GM23338 (cell line): ENCODE results near the gene RAI14. TPM values are rescaled to one million over a fixed set of nuclear protein-coding genes. Genes with fewer than 3 reads are reported as not detected.

Experiments used
- ATAC-seq: fragments of 200-7000 bp; cut with Tn5 transposase; 3 replicates; pipeline ENCODE4 v1.9.1; 2020
- DNase-seq: peaks from one replicate; pipeline ENCODE4 v3.0.0-alpha.2; 2015; ENCODE audit warnings: low spot score
- H2AFZ ChIP-seq: fragments of 200-600 bp; sonication (generic); 2 replicates; pipeline ENCODE4 v1.8.0; 2016; ENCODE audit warnings: antibody characterized with exemption, mild to moderate bottlenecking, moderate library complexity
- H3F3A ChIP-seq: fragments of 200-600 bp; sonication (generic); replicated peaks from 2 replicates; pipeline ENCODE4 v1.8.0; 2017; ENCODE audit warnings: antibody characterized with exemption, mixed run types, low read depth
- H3K27ac ChIP-seq: fragments of 200-600 bp; sonication (generic); 2 replicates; pipeline ENCODE4 v1.6.1; 2016; ENCODE audit warnings: low read depth
- H3K27me3 ChIP-seq: fragments of 200-600 bp; sonication (generic); 2 replicates; pipeline ENCODE4 v1.8.0; 2016; ENCODE audit warnings: mild to moderate bottlenecking, mixed run types, moderate library complexity; ENCODE audit not compliant: insufficient read depth
- H3K36me3 ChIP-seq: fragments of 200-600 bp; sonication (generic); 2 replicates; pipeline ENCODE4 v1.8.0; 2016; ENCODE audit warnings: mild to moderate bottlenecking; ENCODE audit not compliant: insufficient read depth
- H3K4me1 ChIP-seq: fragments of 200-600 bp; sonication (generic); 2 replicates; pipeline ENCODE4 v1.8.0; 2016; ENCODE audit warnings: mild to moderate bottlenecking, moderate library complexity; ENCODE audit not compliant: insufficient read depth
- H3K4me2 ChIP-seq: fragments of 200-600 bp; sonication (generic); 2 replicates; pipeline ENCODE4 v1.7.1; 2017; ENCODE audit warnings: mixed run types
- H3K4me3 ChIP-seq: fragments of 200-600 bp; sonication (generic); 2 replicates; pipeline ENCODE4 v1.6.1; 2016; ENCODE audit warnings: mixed run types
- H3K79me2 ChIP-seq: fragments of 200-600 bp; sonication (generic); replicated peaks from 2 replicates; pipeline ENCODE4 v1.8.0; 2017; ENCODE audit warnings: mild to moderate bottlenecking; ENCODE audit not compliant: insufficient read depth
- H3K9me2 ChIP-seq: fragments of 200-600 bp; sonication (generic); 2 replicates; pipeline ENCODE4 v1.8.0; 2017; ENCODE audit not compliant: insufficient read depth
- H4K20me1 ChIP-seq: fragments of 200-600 bp; sonication (generic); replicated peaks from 2 replicates; pipeline ENCODE4 v1.8.0; 2017; ENCODE audit warnings: mild to moderate bottlenecking; ENCODE audit not compliant: insufficient read depth
- H3K27ac Mint-ChIP-seq: 2 replicates; pipeline ENCODE4 v1.8.0; 2020; ENCODE audit warnings: inconsistent platforms, mild to moderate bottlenecking, moderate library complexity, mixed read lengths
- H3K27me3 Mint-ChIP-seq: 3 replicates; pipeline ENCODE4 v1.8.0; 2022; ENCODE audit warnings: low read depth, mild to moderate bottlenecking, moderate library complexity, mixed read lengths, inconsistent platforms; ENCODE audit not compliant: insufficient read depth, poor library complexity
- H3K36me3 Mint-ChIP-seq: 3 replicates; pipeline ENCODE4 v1.8.0; 2021; ENCODE audit warnings: low read depth, mild to moderate bottlenecking, inconsistent platforms, moderate library complexity, mixed read lengths
- H3K4me1 Mint-ChIP-seq: 3 replicates; pipeline ENCODE4 v1.8.0; 2020; ENCODE audit warnings: mild to moderate bottlenecking, inconsistent platforms, mixed read lengths
- H3K4me3 Mint-ChIP-seq: 3 replicates; pipeline ENCODE4 v1.8.0; 2021; ENCODE audit warnings: moderate library complexity, mild to moderate bottlenecking, inconsistent platforms, mixed read lengths
- H3K9me3 Mint-ChIP-seq: 3 replicates; pipeline ENCODE4 v1.8.0; 2020; ENCODE audit warnings: moderate library complexity, mild to moderate bottlenecking, inconsistent platforms, mixed read lengths
- CREB1 ChIP-seq: fragments of 250-450 bp; sonication (Bioruptor Pico); IDR thresholded peaks from 2 replicates; pipeline ENCODE4 v1.5.0; 2020; ENCODE audit warnings: low read depth, mild to moderate bottlenecking, moderate library complexity
- CTCF ChIP-seq, 2 experiments: fragments of 200-600 bp in 1 of 2; sonication (generic) in 1 of 2; conservative IDR thresholded peaks; 2 replicates each; pipeline versions ENCODE4 v1.5.1 to v1.6.1; 2016 to 2017; ENCODE audit warnings: antibody characterized with exemption in 2 of 2, low read depth in 2 of 2, mild to moderate bottlenecking in 2 of 2, moderate library complexity in 1 of 2
- ETS1 ChIP-seq: IDR thresholded peaks from 2 replicates; pipeline ENCODE4 v1.6.1; 2016; ENCODE audit warnings: antibody characterized with exemption
- EZH2 ChIP-seq: fragments of 200-600 bp; sonication (generic); IDR thresholded peaks from one replicate; pipeline ENCODE4 v1.8.0; 2017; ENCODE audit warnings: antibody characterized with exemption, mild to moderate bottlenecking, low read depth; ENCODE audit not compliant: unreplicated experiment
- EZH2phosphoT487 ChIP-seq: fragments of 200-600 bp; sonication (generic); IDR thresholded peaks from one replicate; pipeline ENCODE4 v1.8.1; 2018; ENCODE audit warnings: antibody characterized with exemption; ENCODE audit not compliant: unreplicated experiment
- JUNB ChIP-seq: IDR thresholded peaks from one replicate; pipeline ENCODE4 v1.6.1; 2016; ENCODE audit warnings: antibody characterized with exemption; ENCODE audit not compliant: unreplicated experiment
- NANOG ChIP-seq: IDR thresholded peaks from 2 replicates; pipeline ENCODE4 v1.6.1; 2016; ENCODE audit warnings: antibody characterized with exemption, borderline replicate concordance
- POLR2AphosphoS5 ChIP-seq: IDR thresholded peaks from 2 replicates; pipeline ENCODE4 v1.6.1; 2016; ENCODE audit warnings: antibody characterized with exemption, low read depth
- REST ChIP-seq: IDR thresholded peaks from one replicate; pipeline ENCODE4 v1.6.1; 2018; ENCODE audit warnings: antibody characterized with exemption; ENCODE audit not compliant: unreplicated experiment
- STAT1 ChIP-seq: IDR thresholded peaks from one replicate; pipeline ENCODE4 v1.6.1; 2016; ENCODE audit warnings: antibody characterized with exemption; ENCODE audit not compliant: unreplicated experiment
- ZNF114 ChIP-seq: fragments of 250-450 bp; sonication (Bioruptor Pico); IDR thresholded peaks from 2 replicates; pipeline ENCODE4 v1.5.0; 2020; ENCODE audit warnings: mild to moderate bottlenecking, moderate library complexity
- ZNF331 ChIP-seq: fragments of 250-450 bp; sonication (Bioruptor Pico); IDR thresholded peaks from 2 replicates; pipeline ENCODE4 v1.5.0; 2020; ENCODE audit warnings: low read depth, mild to moderate bottlenecking, moderate library complexity
- ZNF462 ChIP-seq: fragments of 250-450 bp; sonication (Bioruptor Pico); IDR thresholded peaks from 2 replicates; pipeline ENCODE4 v1.5.0; 2020; ENCODE audit warnings: mild to moderate bottlenecking, moderate library complexity
- polyA plus RNA-seq: library from polyadenylated mRNA; unstranded; fragments of >200 nt; fragmentation: Nextera tagmentation; extraction: Ambion mirVana; gene quantifications from 2 replicates; pipeline ENCODE4 v1.2.1, GENCODE V29; 2016
- total RNA-seq: library from RNA; depleted of rRNA; stranded (reverse); fragments of >200 nt; shearing (Covaris generic); gene quantifications from 2 replicates; pipeline ENCODE4 v1.2.3, GENCODE V29; 2014

Gene RAI14
- total and polyA plus RNA-seq, 2 experiments from 2014 or later, result 58.8 to 95.8 TPM

GRCh38 chr5:34831303-34831702 lies 175.2 kb downstream of the RAI14 start:
- peaks cover 10% of the 10 kb centered on the region; the same call in 2 of the 3 replicates for H3K9me3 Mint-ChIP-seq
- Histone ChIP-seq H3K27me3 (no peaks in the 10 kb centered on the region), H3K9me2 (no peaks in the 10 kb centered on the region), H3K27ac (0 out of 2 replicates have a peak overlapping the region, but pooled peaks have one; percentile 21), H4K20me1 (no peaks in the 10 kb centered on the region; the same call in 1 of the 2 replicates), H3K4me1 (peaks cover 7% of the 10 kb centered on the region; the same call in 1 of the 2 replicates), H3K4me2 (no peak overlapping the region), H3F3A (peaks cover 12% of the 10 kb centered on the region; the same call in 1 of the 2 replicates), H3K4me3 (no peak overlapping the region), H3K79me2 (peaks cover 4% of the 10 kb centered on the region; the same call in 1 of the 2 replicates), H3K36me3 (peaks cover 60% of the 10 kb centered on the region), H2AFZ (no peak overlapping the region)
- H3K27ac Mint-ChIP-seq, result no peak overlapping the region
- no peak for TF ChIP-seq ZNF462 (CRISPR knock-in tag)
- TF ChIP-seq POLR2AphosphoS5, result no peak
- TF ChIP-seq STAT1, result no peak
- TF ChIP-seq EZH2phosphoT487, result no peak
- TF ChIP-seq EZH2, result no peak
- TF ChIP-seq NANOG, result no peak
- TF ChIP-seq REST, result no peak
- TF ChIP-seq ETS1, result no peak
- no peak for TF ChIP-seq ZNF114 (CRISPR knock-in tag)
- no peak for TF ChIP-seq JUNB
- no peak for TF ChIP-seq CREB1 (CRISPR knock-in tag)
- TF ChIP-seq CTCF (conservative IDR thresholded peaks at IDR 0.05; ENCODE audit: low read depth in 2 of 2), result no peak
- no peak for TF ChIP-seq ZNF331 (CRISPR knock-in tag)
- ATAC-seq (no peak), DNase-seq (no peak)
- H3K27me3 Mint-ChIP-seq, result no peaks in the 10 kb centered on the region
- H3K4me1 Mint-ChIP-seq, result peaks cover 14% of the 10 kb centered on the region
- no peak overlapping the region for H3K4me3 Mint-ChIP-seq
- H3K36me3 Mint-ChIP-seq, result peaks cover 80% of the 10 kb centered on the region
